ENCODE data around the gene TMEM17. TPM values are rescaled to one million over a fixed set of nuclear protein-coding genes. Genes with fewer than 3 reads are reported as not detected.

Gene TMEM17
- total RNA-seq, 1 experiment from 2014 or later: 3.3 TPM

DNA sequence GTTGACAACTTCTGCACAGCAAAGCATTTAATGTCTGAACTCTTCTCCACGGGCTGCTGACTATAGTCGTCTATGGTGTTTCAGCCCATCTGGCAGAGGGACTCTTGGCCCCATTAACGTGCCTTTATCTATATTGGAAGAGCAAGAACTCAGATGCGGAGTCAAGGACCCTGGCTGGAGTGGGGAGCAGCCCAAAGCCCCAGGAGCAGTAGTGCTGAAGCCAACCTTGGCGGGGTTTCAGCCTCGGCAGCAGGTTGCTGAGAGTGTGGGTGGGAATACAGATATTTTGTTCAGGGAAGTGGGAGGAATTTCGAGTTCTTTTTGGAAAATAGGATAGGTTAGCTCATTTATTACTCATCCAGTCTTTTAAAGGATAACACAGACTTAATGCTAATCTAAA lies 34.2 kb downstream of the TMEM17 start:
- Mint-ChIP-seq H3K27ac (ENCODE audit: unreplicated experiment) (no peak overlapping the region), H3K4me3 (ENCODE audit: low read depth, unreplicated experiment) (no peak overlapping the region), H3K4me1 (ENCODE audit: low read depth, unreplicated experiment) (no peaks in the 10 kb centered on the region), H3K27me3 (ENCODE audit: unreplicated experiment) (no peaks in the 10 kb centered on the region), H3K9me3 (ENCODE audit: low read depth, unreplicated experiment) (no peaks in the 10 kb centered on the region), H3K36me3 (ENCODE audit: insufficient read depth, unreplicated experiment) (no peaks in the 10 kb centered on the region)
- TF ChIP-seq, protein P1, sequence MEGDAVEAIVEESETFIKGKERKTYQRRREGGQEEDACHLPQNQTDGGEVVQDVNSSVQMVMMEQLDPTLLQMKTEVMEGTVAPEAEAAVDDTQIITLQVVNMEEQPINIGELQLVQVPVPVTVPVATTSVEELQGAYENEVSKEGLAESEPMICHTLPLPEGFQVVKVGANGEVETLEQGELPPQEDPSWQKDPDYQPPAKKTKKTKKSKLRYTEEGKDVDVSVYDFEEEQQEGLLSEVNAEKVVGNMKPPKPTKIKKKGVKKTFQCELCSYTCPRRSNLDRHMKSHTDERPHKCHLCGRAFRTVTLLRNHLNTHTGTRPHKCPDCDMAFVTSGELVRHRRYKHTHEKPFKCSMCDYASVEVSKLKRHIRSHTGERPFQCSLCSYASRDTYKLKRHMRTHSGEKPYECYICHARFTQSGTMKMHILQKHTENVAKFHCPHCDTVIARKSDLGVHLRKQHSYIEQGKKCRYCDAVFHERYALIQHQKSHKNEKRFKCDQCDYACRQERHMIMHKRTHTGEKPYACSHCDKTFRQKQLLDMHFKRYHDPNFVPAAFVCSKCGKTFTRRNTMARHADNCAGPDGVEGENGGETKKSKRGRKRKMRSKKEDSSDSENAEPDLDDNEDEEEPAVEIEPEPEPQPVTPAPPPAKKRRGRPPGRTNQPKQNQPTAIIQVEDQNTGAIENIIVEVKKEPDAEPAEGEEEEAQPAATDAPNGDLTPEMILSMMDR (IDR thresholded peaks at IDR 0.05; ENCODE audit: unreplicated experiment): no peak
- DNase-seq: no peak
- CTCF ChIA-PET: no interaction called here
- no TSS peak for BruUV-seq (replicated peaks)
- intact Hi-C loops (cut with micrococcal nuclease; ENCODE audit: unreplicated experiment): no loop called here

DNA sequence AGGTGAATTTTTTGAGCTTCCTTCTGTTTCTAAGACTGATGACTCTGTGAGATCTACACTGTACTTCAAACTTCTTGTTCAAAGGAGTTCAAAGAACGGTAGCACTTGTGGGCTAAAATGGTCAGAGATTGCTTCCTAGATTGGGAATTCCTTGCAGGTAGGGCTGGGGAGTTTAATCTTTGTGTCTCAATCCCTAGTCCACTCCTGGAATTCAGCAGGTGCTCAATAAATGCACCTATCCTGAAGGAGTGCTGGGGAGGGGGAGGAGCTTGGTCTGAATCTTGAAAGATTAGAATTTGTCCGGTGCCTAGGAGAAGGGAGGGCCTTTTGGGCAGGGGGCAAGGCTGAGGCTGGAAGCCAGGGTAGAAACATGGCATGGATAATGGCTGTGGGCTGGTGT lies 34.6 kb downstream of the TMEM17 start:
- Mint-ChIP-seq H3K27me3 (ENCODE audit: unreplicated experiment) (no peaks in the 10 kb centered on the region), H3K9me3 (ENCODE audit: low read depth, unreplicated experiment) (no peaks in the 10 kb centered on the region), H3K27ac (ENCODE audit: unreplicated experiment) (no peak overlapping the region), H3K36me3 (ENCODE audit: insufficient read depth, unreplicated experiment) (no peaks in the 10 kb centered on the region), H3K4me1 (ENCODE audit: low read depth, unreplicated experiment) (no peaks in the 10 kb centered on the region), H3K4me3 (ENCODE audit: low read depth, unreplicated experiment) (no peak overlapping the region)
- TF ChIP-seq, protein P1 (IDR thresholded peaks at IDR 0.05; ENCODE audit: unreplicated experiment): no peak
- intact Hi-C loops (cut with micrococcal nuclease; ENCODE audit: unreplicated experiment): no loop called here
- no peak for DNase-seq
- CTCF ChIA-PET: no interaction called here
- BruUV-seq (replicated peaks): no TSS peak

DNA sequence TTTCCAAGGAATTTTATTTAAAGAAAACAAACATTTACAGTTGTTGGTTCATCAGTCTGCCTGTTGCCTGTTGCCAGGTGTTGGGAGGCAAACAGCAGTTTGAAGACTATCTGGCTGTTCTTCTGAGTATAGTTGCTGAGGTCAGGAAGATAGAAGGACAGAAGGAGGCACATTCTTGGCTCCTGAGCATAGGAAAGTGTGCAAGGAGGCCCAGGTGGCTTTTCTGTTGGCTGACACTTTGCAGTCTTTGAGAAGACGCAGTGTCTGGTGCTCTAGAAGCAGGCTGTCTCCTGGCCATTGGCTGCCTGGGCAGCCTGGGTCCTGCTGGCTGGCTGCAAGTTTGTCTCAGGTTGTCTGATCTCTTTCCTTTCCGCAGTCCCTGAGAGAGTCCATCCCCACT lies 36.4 kb downstream of the TMEM17 start:
- H3K36me3 Mint-ChIP-seq (ENCODE audit: insufficient read depth, unreplicated experiment): no peaks in the 10 kb centered on the region
- H3K27ac Mint-ChIP-seq (ENCODE audit: unreplicated experiment): no peak overlapping the region
- CTCF ChIA-PET: no interaction called here

DNA sequence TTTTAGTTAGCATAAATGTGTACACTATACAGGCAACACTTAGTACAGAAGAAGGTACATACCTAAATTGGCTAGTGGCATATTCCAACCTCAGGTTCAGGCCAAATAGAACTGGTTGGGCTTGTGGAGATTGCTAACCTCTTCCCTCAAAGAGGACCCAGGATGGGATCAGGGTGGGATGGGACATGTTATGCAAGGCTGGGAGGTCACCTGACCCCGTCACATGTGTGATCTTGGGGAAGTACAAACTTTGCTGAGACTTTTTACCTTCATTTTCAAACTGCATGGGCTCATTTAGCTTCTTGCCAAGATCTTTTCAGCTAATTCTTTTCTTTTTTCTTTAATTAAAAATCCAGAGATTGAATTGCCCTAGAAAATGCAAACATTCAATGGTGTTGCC lies 36.9 kb downstream of the TMEM17 start:
- intact Hi-C loops (cut with micrococcal nuclease; ENCODE audit: unreplicated experiment): no loop called here
- Mint-ChIP-seq H3K27ac (ENCODE audit: unreplicated experiment) (no peak overlapping the region), H3K9me3 (ENCODE audit: low read depth, unreplicated experiment) (no peaks in the 10 kb centered on the region), H3K27me3 (ENCODE audit: unreplicated experiment) (no peaks in the 10 kb centered on the region), H3K4me3 (ENCODE audit: low read depth, unreplicated experiment) (no peak overlapping the region), H3K36me3 (ENCODE audit: insufficient read depth, unreplicated experiment) (no peaks in the 10 kb centered on the region), H3K4me1 (ENCODE audit: low read depth, unreplicated experiment) (peaks cover 12% of the 10 kb centered on the region)
- TF ChIP-seq, protein P1 (IDR thresholded peaks at IDR 0.05; ENCODE audit: unreplicated experiment): no peak
- BruUV-seq (replicated peaks): no TSS peak
- CTCF ChIA-PET: no interaction called here
- no peak for DNase-seq

More for the DNA sequence above, 36.4 kb downstream of the TMEM17 start:
- DNase-seq: no peak
- Mint-ChIP-seq H3K4me3 (ENCODE audit: low read depth, unreplicated experiment) (no peak overlapping the region), H3K27me3 (ENCODE audit: unreplicated experiment) (no peaks in the 10 kb centered on the region), H3K4me1 (ENCODE audit: low read depth, unreplicated experiment) (peaks cover 8% of the 10 kb centered on the region), H3K9me3 (ENCODE audit: low read depth, unreplicated experiment) (no peaks in the 10 kb centered on the region)
- no TSS peak for BruUV-seq (replicated peaks)
- intact Hi-C loops (cut with micrococcal nuclease; ENCODE audit: unreplicated experiment): no loop called here
- TF ChIP-seq, protein P1 (IDR thresholded peaks at IDR 0.05; ENCODE audit: unreplicated experiment): no peak

Measured in Calu3 (cell line).